AG04449 (cell line): Measurements from ENCODE around the gene PPARG.
"Not testable (repeated sequence)": the region's sequence is repeated elsewhere in the genome, so short reads cannot be mapped to it uniquely, and the experiment has no call there.

Source experiments
- CTCF ChIA-PET: fragments of 350-600 bp; formaldehyde crosslinking; extraction: SDS; loops from one replicate; lab custom pipeline; 2021; ENCODE audit warnings: antibody characterized with exemption; lab: Yijun Ruan, JAX
- POLR2A ChIA-PET: fragments of 400-600, 350-600 bp; formaldehyde crosslinking; extraction: SDS; loops from one replicate; lab custom pipeline; 2020; ENCODE audit warnings: antibody characterized with exemption, inconsistent platforms; lab: Yijun Ruan, JAX
- DNase-seq: peaks from one replicate; pipeline ENCODE4 v3.0.0-alpha.2; 2010; ENCODE audit warnings: low read depth, low spot score
- H3K4me3 ChIP-seq: 2 replicates; pipeline ENCODE4 v1.5.1; 2011; ENCODE audit warnings: low read depth, mild to moderate bottlenecking, control low read depth, low read length
- TF ChIP-seq, protein P1 (sequence below): IDR thresholded peaks from one replicate; pipeline ENCODE4 v1.5.1; 2011; ENCODE audit warnings: mild to moderate bottlenecking, moderate library complexity, low read length, control low read depth, inconsistent platforms; ENCODE audit not compliant: insufficient read depth; ENCODE audit errors: missing control alignments

The PPARG gene

DNA sequence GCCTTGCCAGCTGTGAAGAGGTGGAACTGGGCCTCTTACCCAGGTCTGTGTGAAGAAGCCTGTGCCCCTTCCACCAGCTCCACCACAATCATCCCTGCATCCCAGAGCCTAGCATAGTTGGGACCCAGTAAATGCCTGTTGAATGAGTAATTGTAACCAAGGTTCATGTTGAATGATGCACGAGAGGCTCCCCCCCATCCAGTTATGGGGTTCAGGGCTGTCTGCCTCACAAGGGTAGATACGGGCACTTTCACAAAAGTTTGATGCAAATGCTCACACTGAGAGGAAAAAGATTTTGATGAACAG is 165.9 kb downstream of the PPARG start:
- TF ChIP-seq, protein P1, sequence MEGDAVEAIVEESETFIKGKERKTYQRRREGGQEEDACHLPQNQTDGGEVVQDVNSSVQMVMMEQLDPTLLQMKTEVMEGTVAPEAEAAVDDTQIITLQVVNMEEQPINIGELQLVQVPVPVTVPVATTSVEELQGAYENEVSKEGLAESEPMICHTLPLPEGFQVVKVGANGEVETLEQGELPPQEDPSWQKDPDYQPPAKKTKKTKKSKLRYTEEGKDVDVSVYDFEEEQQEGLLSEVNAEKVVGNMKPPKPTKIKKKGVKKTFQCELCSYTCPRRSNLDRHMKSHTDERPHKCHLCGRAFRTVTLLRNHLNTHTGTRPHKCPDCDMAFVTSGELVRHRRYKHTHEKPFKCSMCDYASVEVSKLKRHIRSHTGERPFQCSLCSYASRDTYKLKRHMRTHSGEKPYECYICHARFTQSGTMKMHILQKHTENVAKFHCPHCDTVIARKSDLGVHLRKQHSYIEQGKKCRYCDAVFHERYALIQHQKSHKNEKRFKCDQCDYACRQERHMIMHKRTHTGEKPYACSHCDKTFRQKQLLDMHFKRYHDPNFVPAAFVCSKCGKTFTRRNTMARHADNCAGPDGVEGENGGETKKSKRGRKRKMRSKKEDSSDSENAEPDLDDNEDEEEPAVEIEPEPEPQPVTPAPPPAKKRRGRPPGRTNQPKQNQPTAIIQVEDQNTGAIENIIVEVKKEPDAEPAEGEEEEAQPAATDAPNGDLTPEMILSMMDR: no peak
- no peak for DNase-seq
- no peak overlapping the region for H3K4me3 ChIP-seq
- POLR2A ChIA-PET: no interaction called here
- CTCF ChIA-PET: interaction anchor here (1.3 to 1.4 kb wide), 2 partner anchors 22 to 25 kb away, joined by 4 to 6 read pairs; no protein-coding TSS in a partner anchor

DNA sequence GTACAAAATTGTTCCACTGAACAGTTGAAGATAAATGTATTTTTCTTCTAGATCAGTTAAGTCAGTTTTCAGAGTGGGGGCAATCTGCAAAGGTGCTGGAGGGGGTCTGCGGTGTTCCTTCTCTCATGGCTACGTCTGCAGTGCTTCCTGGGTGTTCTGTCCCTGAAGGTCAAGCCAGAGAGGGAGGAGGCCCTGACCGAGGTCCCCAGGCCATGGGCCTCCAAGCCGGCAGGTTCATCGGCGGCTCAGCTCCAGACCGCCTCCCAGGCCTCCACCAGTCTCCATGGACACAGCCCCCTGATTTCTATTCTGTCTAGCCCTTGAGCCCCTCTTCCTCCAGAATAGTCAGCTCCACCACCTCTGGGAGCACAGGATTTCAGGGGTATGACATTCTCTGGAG is 166.9 kb downstream of the PPARG start:
- TF ChIP-seq, protein P1: no peak
- POLR2A ChIA-PET: no interaction called here
- H3K4me3 ChIP-seq: no peak overlapping the region
- CTCF ChIA-PET: interaction anchor here (1.3 kb wide), 1 partner anchor 21 kb away, joined by 4 read pairs; no protein-coding TSS in a partner anchor
- no peak for DNase-seq

DNA sequence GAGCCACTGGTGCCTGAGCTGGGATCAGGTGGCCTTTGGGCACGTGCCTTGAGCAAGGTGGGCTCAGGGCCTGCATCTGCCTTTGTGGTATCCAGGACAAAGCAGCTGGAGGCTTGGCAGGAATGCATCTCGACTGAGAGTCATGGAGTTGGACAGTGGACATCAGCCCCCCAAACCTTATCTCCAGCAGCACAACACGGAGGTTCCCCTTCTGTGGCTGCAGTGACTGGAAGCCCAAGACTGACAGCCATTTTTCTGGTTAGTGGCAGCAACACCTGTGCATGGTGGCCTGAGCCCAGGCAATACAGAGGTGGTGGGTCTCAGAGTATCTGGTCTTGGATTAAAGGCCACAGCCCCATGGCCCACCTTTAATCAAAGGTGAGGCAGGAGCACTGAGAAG is 167.6 kb downstream of the PPARG start:
- CTCF ChIA-PET: no interaction called here
- POLR2A ChIA-PET: no interaction called here
- DNase-seq: no peak
- no peak overlapping the region for H3K4me3 ChIP-seq
- TF ChIP-seq, protein P1: no peak

DNA sequence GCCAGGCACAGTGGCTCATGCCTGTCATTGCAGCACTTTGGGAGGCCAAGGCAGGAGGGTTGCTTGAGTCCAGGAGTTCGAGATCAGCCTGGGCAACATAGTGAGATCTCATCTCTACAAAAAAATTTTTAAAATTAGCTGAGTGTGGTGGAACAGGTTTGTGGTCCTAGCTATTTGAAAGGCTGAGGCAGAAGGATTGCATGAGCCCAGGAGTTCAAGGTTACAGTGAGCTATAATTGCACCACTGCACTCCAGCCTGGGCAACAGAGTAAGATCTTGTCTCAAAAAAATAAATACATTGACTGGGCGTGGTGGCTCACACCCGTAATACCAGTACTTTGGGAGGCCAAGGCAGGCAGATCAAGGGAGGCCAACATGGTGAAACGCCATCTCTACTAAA is 168.5 kb downstream of the PPARG start:
- H3K4me3 ChIP-seq, DNase-seq: not testable (repeated sequence)
- ChIA-PET POLR2A (interaction anchor here (0.7 kb wide), 1 partner anchor 9 kb away, joined by 3 read pairs; no protein-coding TSS in a partner anchor), CTCF (interaction anchor here (1.3 to 2.7 kb wide), 3 partner anchors 17 to 322 kb away, joined by 4 to 14 read pairs (median 5); no protein-coding TSS in a partner anchor)

DNA sequence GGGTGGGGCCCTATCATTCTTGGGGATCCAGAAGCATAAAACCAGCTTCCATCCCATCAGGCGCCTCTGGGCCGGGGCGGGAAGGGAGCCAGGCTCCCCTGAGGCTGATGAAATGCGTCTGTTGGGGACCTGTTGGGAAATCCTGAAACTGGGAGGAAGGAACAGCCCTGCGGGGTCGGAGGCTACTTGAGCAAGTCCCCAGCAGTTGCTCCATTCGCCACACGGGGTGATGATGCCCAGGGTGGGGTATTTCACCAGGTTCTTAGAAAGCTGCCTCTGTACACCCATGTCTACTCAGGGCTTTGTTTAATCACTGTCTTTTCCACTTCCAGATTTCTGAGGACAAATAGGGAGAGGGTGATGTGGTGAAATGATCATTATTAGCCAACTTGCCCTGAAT is 170.0 kb downstream of the PPARG start:
- CTCF ChIA-PET: interaction anchor here (1.3 to 2.7 kb wide), 2 partner anchors 20 to 324 kb away, joined by 5 to 14 read pairs; no protein-coding TSS in a partner anchor
- POLR2A ChIA-PET: no interaction called here
- no peak overlapping the region for H3K4me3 ChIP-seq
- DNase-seq: no peak
- TF ChIP-seq, protein P1: no peak

DNA sequence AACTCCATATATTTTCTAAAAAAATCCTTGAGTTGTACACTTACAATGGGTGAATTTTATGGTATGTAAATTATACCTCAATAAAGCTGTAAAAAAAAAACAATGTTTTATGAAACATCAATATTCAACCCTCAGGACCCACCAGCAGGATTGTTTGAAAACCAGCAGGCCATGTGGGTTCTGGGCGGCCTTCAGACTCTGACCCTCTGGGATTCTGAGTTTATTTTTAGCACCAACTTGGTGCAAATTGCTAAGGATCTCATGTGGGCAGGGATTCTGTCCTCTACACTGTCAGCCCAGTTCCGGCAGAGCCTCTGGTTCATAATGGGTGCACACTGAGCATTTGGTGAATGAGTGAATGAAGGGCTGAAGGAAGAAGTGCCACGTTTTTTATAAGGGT is 171.3 kb downstream of the PPARG start:
- H3K4me3 ChIP-seq: no peak overlapping the region
- CTCF ChIA-PET: interaction anchor here (1.0 to 3.1 kb wide), 3 partner anchors 19 to 325 kb away, joined by 3 to 13 read pairs (median 3); no protein-coding TSS in a partner anchor
- TF ChIP-seq, protein P1: no peak
- POLR2A ChIA-PET: no interaction called here
- DNase-seq: no peak

DNA sequence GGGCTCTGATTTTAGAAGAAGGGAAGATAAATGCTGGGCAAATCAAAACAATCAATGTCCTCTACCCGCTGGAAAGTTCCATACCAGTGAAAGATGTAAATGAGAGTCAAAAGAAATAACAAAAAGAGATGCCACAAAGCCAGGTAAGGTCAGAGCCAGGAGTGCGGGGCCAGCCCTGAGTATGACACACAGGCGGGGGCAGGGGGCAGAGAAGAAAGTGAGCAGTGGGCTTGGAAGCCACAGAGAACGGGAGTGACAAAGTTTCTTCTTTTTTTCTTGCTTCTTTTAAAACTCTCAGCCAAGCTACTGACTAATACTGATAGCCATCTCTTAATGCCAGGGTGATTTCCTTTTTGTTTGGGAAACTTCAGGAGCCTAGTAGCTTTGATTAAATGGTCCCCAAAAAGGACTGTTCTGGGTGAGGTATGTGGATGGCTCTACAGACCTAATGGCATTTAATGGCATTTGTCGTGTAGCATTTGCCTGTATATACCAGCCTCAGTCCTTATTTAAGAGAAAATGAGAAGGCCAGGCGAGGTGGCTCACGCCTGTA is 172.3 kb downstream of the PPARG start:
- TF ChIP-seq, protein P1: no peak
- no peak overlapping the region for H3K4me3 ChIP-seq
- POLR2A ChIA-PET: no interaction called here
- no peak for DNase-seq
- CTCF ChIA-PET: interaction anchor here (0.8 to 3.1 kb wide), 4 partner anchors 9 to 326 kb away, joined by 3 to 13 read pairs (median 4); no protein-coding TSS in a partner anchor
